Tibial nerve (tissue), 4 donors: ENCODE measurements around the gene UCK2.

ENCODE experiments used
- CTCF ChIP-seq, 5 experiments: fragments of 200-600 bp in 3 of 5; fragments of 450-650 bp in 2 of 5; sonication (generic) in 3 of 5; IDR thresholded peaks; one replicate each; pipeline ENCODE4 v1.5.1; 2016 to 2019; ENCODE audit warnings: antibody characterized with exemption in 5 of 5, mild to moderate bottlenecking in 3 of 5, moderate library complexity in 2 of 5
- EP300 ChIP-seq, 2 donors: sonication (generic); formaldehyde crosslinking; IDR thresholded peaks; one replicate each; pipeline ENCODE4 v1.6.1; 2017; ENCODE audit warnings: antibody characterized with exemption in 2 of 2, mild to moderate bottlenecking in 1 of 2

GRCh38 chr1:165824269-165824643 is 3.2 kb upstream of the UCK2 start:
- TF ChIP-seq EP300 (IDR thresholded peaks at IDR 0.05) (no peak), CTCF (IDR thresholded peaks at IDR 0.05) (no peak)
